Esophagus squamous epithelium (tissue), 4 donors: ENCODE measurements around the gene LHX4.

Source experiments
- CTCF ChIP-seq, 6 experiments: fragments of 450-650 bp in 4 of 6; fragments of 200-600 bp in 2 of 6; sonication (generic) in 2 of 6; IDR thresholded peaks; one replicate each; pipeline ENCODE4 v1.5.1; 2016 to 2019; ENCODE audit warnings: antibody characterized with exemption in 6 of 6, mild to moderate bottlenecking in 4 of 6, moderate library complexity in 4 of 6
- POLR2A ChIP-seq, 4 donors: fragments of 450-650 bp; IDR thresholded peaks; one replicate each; pipeline ENCODE4 v1.6.1; 2017; ENCODE audit warnings: antibody characterized with exemption in 4 of 4, mild to moderate bottlenecking in 4 of 4, moderate library complexity in 3 of 4

- TF ChIP-seq CTCF (IDR thresholded peaks at IDR 0.05) (no peak), POLR2A (IDR thresholded peaks at IDR 0.05) (no peak)
Observed at GRCh38 chr1:180236698-180237509, 6.8 kb downstream of the LHX4 start.
